Activated T-cell treated with anti-CD3 and anti-CD28 coated beads, Interleukin-2, amount 50 U/mL, for 24 hours (primary cell): ENCODE results near the gene LRRC40.
"Not testable (repeated sequence)": the region's sequence is repeated elsewhere in the genome, so short reads cannot be mapped to it uniquely, and the experiment has no call there.

Experiments used
- DNase-seq: peaks from one replicate; pipeline ENCODE4 v3.0.0-alpha.2; 2020
- H3K27ac Mint-ChIP-seq: 2 replicates; pipeline ENCODE4 v1.8.0; 2020; ENCODE audit warnings: mild to moderate bottlenecking, mixed read lengths
- H3K27me3 Mint-ChIP-seq: 2 replicates; pipeline ENCODE4 v1.8.0; 2020; ENCODE audit warnings: mixed read lengths
- H3K36me3 Mint-ChIP-seq: 2 replicates; pipeline ENCODE4 v1.8.0; 2020; ENCODE audit warnings: low read depth, mixed read lengths
- H3K4me1 Mint-ChIP-seq: 2 replicates; pipeline ENCODE4 v1.8.0; 2020; ENCODE audit warnings: low read depth, mixed read lengths
- H3K4me3 Mint-ChIP-seq: 2 replicates; pipeline ENCODE4 v1.8.0; 2020; ENCODE audit warnings: mild to moderate bottlenecking, moderate library complexity, mixed read lengths
- H3K9me3 Mint-ChIP-seq: 2 replicates; pipeline ENCODE4 v1.8.0; 2020; ENCODE audit warnings: mixed read lengths

LRRC40 gene

GRCh38 chr1:70211541-70211940 is 6.2 kb upstream of the LRRC40 start:
- no peaks in the 10 kb centered on the region for H3K27me3 Mint-ChIP-seq
- no peak overlapping the region for H3K4me3 Mint-ChIP-seq
- no peak for DNase-seq
- H3K9me3 Mint-ChIP-seq: no peaks in the 10 kb centered on the region
- peaks cover 73% of the 10 kb centered on the region for H3K36me3 Mint-ChIP-seq
- peak overlapping the region; percentile 56 for H3K27ac Mint-ChIP-seq
- peaks cover 56% of the 10 kb centered on the region for H3K4me1 Mint-ChIP-seq

GRCh38 chr1:70210820-70211219 is 5.4 kb upstream of the LRRC40 start:
- Mint-ChIP-seq H3K4me3 (no peak overlapping the region), H3K9me3 (no peaks in the 10 kb centered on the region), H3K27ac (peak overlapping the region; percentile 37), H3K36me3 (peaks cover 74% of the 10 kb centered on the region), H3K27me3 (no peaks in the 10 kb centered on the region), H3K4me1 (peaks cover 54% of the 10 kb centered on the region)
- DNase-seq: no peak

- Mint-ChIP-seq H3K9me3 (no peaks in the 10 kb centered on the region), H3K4me3 (peak overlapping the region; percentile 20), H3K4me1 (peaks cover 63% of the 10 kb centered on the region), H3K36me3 (peaks cover 77% of the 10 kb centered on the region), H3K27ac (no peak overlapping the region), H3K27me3 (no peaks in the 10 kb centered on the region)
- DNase-seq: no peak
Observed at GRCh38 chr1:70208292-70208691, 2.9 kb upstream of the LRRC40 start.

- peak overlapping the region; percentile 100 for H3K4me3 Mint-ChIP-seq
Observed at GRCh38 chr1:70207492-70207891, 2.1 kb upstream of the LRRC40 start.

GRCh38 chr1:70206833-70207232 is 1.5 kb upstream of the LRRC40 start:
- H3K27ac Mint-ChIP-seq: peak overlapping the region; percentile 99
- peaks cover 75% of the 10 kb centered on the region for H3K4me1 Mint-ChIP-seq
- H3K36me3 Mint-ChIP-seq: peaks cover 78% of the 10 kb centered on the region
- H3K27me3 Mint-ChIP-seq, DNase-seq, H3K9me3 Mint-ChIP-seq: not testable (repeated sequence)
- peak overlapping the region; percentile 100 for H3K4me3 Mint-ChIP-seq

More at GRCh38 chr1:70207492-70207891, 2.1 kb upstream of the LRRC40 start:
- DNase-seq: no peak
- no peaks in the 10 kb centered on the region for H3K27me3 Mint-ChIP-seq
- H3K27ac Mint-ChIP-seq: peak overlapping the region; percentile 99
- peaks cover 69% of the 10 kb centered on the region for H3K4me1 Mint-ChIP-seq
- H3K36me3 Mint-ChIP-seq: peaks cover 77% of the 10 kb centered on the region
- H3K9me3 Mint-ChIP-seq: no peaks in the 10 kb centered on the region

GRCh38 chr1:70205071-70205433 is 327 bp downstream of the LRRC40 start:
- Mint-ChIP-seq H3K4me1 (peaks cover 65% of the 10 kb centered on the region), H3K36me3 (peaks cover 68% of the 10 kb centered on the region), H3K27ac (peak overlapping the region; percentile 99), H3K27me3 (no peaks in the 10 kb centered on the region), H3K4me3 (peak overlapping the region; percentile 100), H3K9me3 (no peaks in the 10 kb centered on the region)
- no peak for DNase-seq

GRCh38 chr1:70204600-70204999 is 779 bp downstream of the LRRC40 start:
- no peak for DNase-seq
- Mint-ChIP-seq H3K27me3 (no peaks in the 10 kb centered on the region), H3K4me1 (peaks cover 61% of the 10 kb centered on the region), H3K4me3 (peak overlapping the region; percentile 100), H3K36me3 (peaks cover 64% of the 10 kb centered on the region), H3K9me3 (no peaks in the 10 kb centered on the region), H3K27ac (peak overlapping the region; percentile 99)

- peak overlapping the region; percentile 99 for H3K27ac Mint-ChIP-seq
- peaks cover 57% of the 10 kb centered on the region for H3K4me1 Mint-ChIP-seq
Observed at GRCh38 chr1:70204139-70204538, 1.2 kb downstream of the LRRC40 start.

GRCh38 chr1:70202173-70202758 is 3.1 kb downstream of the LRRC40 start:
- H3K27ac Mint-ChIP-seq: no peak overlapping the region
- no peak overlapping the region for H3K4me3 Mint-ChIP-seq
- H3K27me3 Mint-ChIP-seq: no peaks in the 10 kb centered on the region

More at GRCh38 chr1:70204139-70204538, 1.2 kb downstream of the LRRC40 start:
- no peaks in the 10 kb centered on the region for H3K9me3 Mint-ChIP-seq
- H3K36me3 Mint-ChIP-seq: peaks cover 61% of the 10 kb centered on the region
- H3K4me3 Mint-ChIP-seq: peak overlapping the region; percentile 100
- no peaks in the 10 kb centered on the region for H3K27me3 Mint-ChIP-seq
- no peak for DNase-seq

GRCh38 chr1:70200065-70200464 is 5.3 kb downstream of the LRRC40 start:
- H3K27ac Mint-ChIP-seq: no peak overlapping the region
- H3K27me3 Mint-ChIP-seq: no peaks in the 10 kb centered on the region
- H3K4me1 Mint-ChIP-seq: peaks cover 45% of the 10 kb centered on the region
- H3K4me3 Mint-ChIP-seq: no peak overlapping the region
- H3K36me3 Mint-ChIP-seq: peaks cover 35% of the 10 kb centered on the region
- H3K9me3 Mint-ChIP-seq: no peaks in the 10 kb centered on the region
- DNase-seq: no peak

More at GRCh38 chr1:70202173-70202758, 3.1 kb downstream of the LRRC40 start:
- Mint-ChIP-seq H3K9me3 (no peaks in the 10 kb centered on the region), H3K36me3 (peaks cover 48% of the 10 kb centered on the region), H3K4me1 (peaks cover 43% of the 10 kb centered on the region)
- no peak for DNase-seq

GRCh38 chr1:70196333-70196732 is 9.0 kb downstream of the LRRC40 start:
- peaks cover 20% of the 10 kb centered on the region for H3K4me1 Mint-ChIP-seq

GRCh38 chr1:70195342-70195741 is 10.0 kb downstream of the LRRC40 start:
- Mint-ChIP-seq H3K36me3 (peaks cover 22% of the 10 kb centered on the region), H3K4me1 (peaks cover 20% of the 10 kb centered on the region), H3K9me3 (no peaks in the 10 kb centered on the region), H3K4me3 (no peak overlapping the region), H3K27me3 (no peaks in the 10 kb centered on the region), H3K27ac (no peak overlapping the region)
- DNase-seq: no peak

More at GRCh38 chr1:70196333-70196732, 9.0 kb downstream of the LRRC40 start:
- Mint-ChIP-seq H3K27me3 (no peaks in the 10 kb centered on the region), H3K27ac (no peak overlapping the region), H3K4me3 (no peak overlapping the region), H3K9me3 (no peaks in the 10 kb centered on the region), H3K36me3 (peaks cover 27% of the 10 kb centered on the region)
- DNase-seq: no peak

- no peak for DNase-seq
- H3K27me3 Mint-ChIP-seq: no peaks in the 10 kb centered on the region
- H3K27ac Mint-ChIP-seq: no peak overlapping the region
- no peak overlapping the region for H3K4me3 Mint-ChIP-seq
- H3K36me3 Mint-ChIP-seq: peaks cover 22% of the 10 kb centered on the region
- H3K9me3 Mint-ChIP-seq: no peaks in the 10 kb centered on the region
- peaks cover 27% of the 10 kb centered on the region for H3K4me1 Mint-ChIP-seq
Observed at GRCh38 chr1:70194601-70195000, 10.8 kb downstream of the LRRC40 start.

- H3K27me3 Mint-ChIP-seq, H3K4me3 Mint-ChIP-seq, DNase-seq, H3K9me3 Mint-ChIP-seq, H3K27ac Mint-ChIP-seq: not testable (repeated sequence)
- H3K4me1 Mint-ChIP-seq: peaks cover 31% of the 10 kb centered on the region
- peaks cover 26% of the 10 kb centered on the region for H3K36me3 Mint-ChIP-seq
Observed at GRCh38 chr1:70192446-70192845, 12.9 kb downstream of the LRRC40 start.

- Mint-ChIP-seq H3K4me3 (no peak overlapping the region), H3K9me3 (no peaks in the 10 kb centered on the region)
Observed at GRCh38 chr1:70190180-70190579, 15.2 kb downstream of the LRRC40 start.

GRCh38 chr1:70188522-70188921 is 16.9 kb downstream of the LRRC40 start:
- H3K36me3 Mint-ChIP-seq: peaks cover 42% of the 10 kb centered on the region
- DNase-seq: no peak
- H3K27me3 Mint-ChIP-seq: no peaks in the 10 kb centered on the region
- H3K4me3 Mint-ChIP-seq: no peak overlapping the region
- no peaks in the 10 kb centered on the region for H3K9me3 Mint-ChIP-seq
- peaks cover 26% of the 10 kb centered on the region for H3K4me1 Mint-ChIP-seq
- no peak overlapping the region for H3K27ac Mint-ChIP-seq

More at GRCh38 chr1:70190180-70190579, 15.2 kb downstream of the LRRC40 start:
- Mint-ChIP-seq H3K36me3 (peaks cover 33% of the 10 kb centered on the region), H3K4me1 (peaks cover 26% of the 10 kb centered on the region), H3K27me3 (no peaks in the 10 kb centered on the region), H3K27ac (no peak overlapping the region)
- DNase-seq: no peak
